Measurements from ENCODE around the gene SPAG9. TPM values are rescaled to one million over a fixed set of nuclear protein-coding genes. Genes with fewer than 3 reads are reported as not detected.

The SPAG9 gene
- total RNA-seq, 1 experiment from 2014 or later, result 144 TPM

- DNase-seq (ENCODE audit: low read depth, low spot score) (no peak), ATAC-seq (no peak)
- intact Hi-C loops (cut with micrococcal nuclease; ENCODE audit: unreplicated experiment), result loop anchor here (10.0 kb wide), 1 partner anchor 299 kb away; no protein-coding TSS in a partner anchor
- ChIA-PET POLR2A (interaction anchor here (1.1 kb wide), 1 partner anchor 126 kb away, joined by 3 read pairs; no protein-coding TSS in a partner anchor), CTCF (interaction anchor here (2.3 kb wide), 1 partner anchor 34 kb away, joined by 18 read pairs; the partner anchor contains the start of gene SPAG9)
- in situ Hi-C loops (cut with HindIII; ENCODE audit: low pct_unique_long_range_greater_than_20kb, low sequenced_read_pairs), result no loop called here
- Histone ChIP-seq H3K27me3 (ENCODE audit: control insufficient read depth, insufficient read depth, low read length) (no peaks in the 10 kb centered on the region), H3K4me3 (ENCODE audit: low read depth in 2 of 2, low read length in 2 of 2) (peak overlapping the region; percentile 91 to 99), H3K4me1 (ENCODE audit: control insufficient read depth, insufficient read depth, low read length) (peaks cover 11% of the 10 kb centered on the region; the same call in 1 of the 2 replicates), H3K9me3 (ENCODE audit: control insufficient read depth, insufficient read depth, low read depth, low read length) (no peaks in the 10 kb centered on the region), H3K27ac (ENCODE audit: low read length) (peak overlapping the region; percentile 97), H3K36me3 (ENCODE audit: control insufficient read depth, insufficient read depth, low read length) (peaks cover 30% of the 10 kb centered on the region)
- TF ChIP-seq POLR2AphosphoS5 (IDR thresholded peaks at IDR 0.05; ENCODE audit: low read depth, low read length) (no peak), SIN3A (IDR thresholded peaks at IDR 0.05; ENCODE audit: borderline replicate concordance, insufficient read depth, low read depth, low read length) (no peak), TCF7L2 (IDR thresholded peaks at IDR 0.05; ENCODE audit: low read depth, low read length) (no peak)
- TF ChIP-seq, protein P1, sequence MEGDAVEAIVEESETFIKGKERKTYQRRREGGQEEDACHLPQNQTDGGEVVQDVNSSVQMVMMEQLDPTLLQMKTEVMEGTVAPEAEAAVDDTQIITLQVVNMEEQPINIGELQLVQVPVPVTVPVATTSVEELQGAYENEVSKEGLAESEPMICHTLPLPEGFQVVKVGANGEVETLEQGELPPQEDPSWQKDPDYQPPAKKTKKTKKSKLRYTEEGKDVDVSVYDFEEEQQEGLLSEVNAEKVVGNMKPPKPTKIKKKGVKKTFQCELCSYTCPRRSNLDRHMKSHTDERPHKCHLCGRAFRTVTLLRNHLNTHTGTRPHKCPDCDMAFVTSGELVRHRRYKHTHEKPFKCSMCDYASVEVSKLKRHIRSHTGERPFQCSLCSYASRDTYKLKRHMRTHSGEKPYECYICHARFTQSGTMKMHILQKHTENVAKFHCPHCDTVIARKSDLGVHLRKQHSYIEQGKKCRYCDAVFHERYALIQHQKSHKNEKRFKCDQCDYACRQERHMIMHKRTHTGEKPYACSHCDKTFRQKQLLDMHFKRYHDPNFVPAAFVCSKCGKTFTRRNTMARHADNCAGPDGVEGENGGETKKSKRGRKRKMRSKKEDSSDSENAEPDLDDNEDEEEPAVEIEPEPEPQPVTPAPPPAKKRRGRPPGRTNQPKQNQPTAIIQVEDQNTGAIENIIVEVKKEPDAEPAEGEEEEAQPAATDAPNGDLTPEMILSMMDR (IDR thresholded peaks at IDR 0.05), result no peak
- TF ChIP-seq, protein P2, sequence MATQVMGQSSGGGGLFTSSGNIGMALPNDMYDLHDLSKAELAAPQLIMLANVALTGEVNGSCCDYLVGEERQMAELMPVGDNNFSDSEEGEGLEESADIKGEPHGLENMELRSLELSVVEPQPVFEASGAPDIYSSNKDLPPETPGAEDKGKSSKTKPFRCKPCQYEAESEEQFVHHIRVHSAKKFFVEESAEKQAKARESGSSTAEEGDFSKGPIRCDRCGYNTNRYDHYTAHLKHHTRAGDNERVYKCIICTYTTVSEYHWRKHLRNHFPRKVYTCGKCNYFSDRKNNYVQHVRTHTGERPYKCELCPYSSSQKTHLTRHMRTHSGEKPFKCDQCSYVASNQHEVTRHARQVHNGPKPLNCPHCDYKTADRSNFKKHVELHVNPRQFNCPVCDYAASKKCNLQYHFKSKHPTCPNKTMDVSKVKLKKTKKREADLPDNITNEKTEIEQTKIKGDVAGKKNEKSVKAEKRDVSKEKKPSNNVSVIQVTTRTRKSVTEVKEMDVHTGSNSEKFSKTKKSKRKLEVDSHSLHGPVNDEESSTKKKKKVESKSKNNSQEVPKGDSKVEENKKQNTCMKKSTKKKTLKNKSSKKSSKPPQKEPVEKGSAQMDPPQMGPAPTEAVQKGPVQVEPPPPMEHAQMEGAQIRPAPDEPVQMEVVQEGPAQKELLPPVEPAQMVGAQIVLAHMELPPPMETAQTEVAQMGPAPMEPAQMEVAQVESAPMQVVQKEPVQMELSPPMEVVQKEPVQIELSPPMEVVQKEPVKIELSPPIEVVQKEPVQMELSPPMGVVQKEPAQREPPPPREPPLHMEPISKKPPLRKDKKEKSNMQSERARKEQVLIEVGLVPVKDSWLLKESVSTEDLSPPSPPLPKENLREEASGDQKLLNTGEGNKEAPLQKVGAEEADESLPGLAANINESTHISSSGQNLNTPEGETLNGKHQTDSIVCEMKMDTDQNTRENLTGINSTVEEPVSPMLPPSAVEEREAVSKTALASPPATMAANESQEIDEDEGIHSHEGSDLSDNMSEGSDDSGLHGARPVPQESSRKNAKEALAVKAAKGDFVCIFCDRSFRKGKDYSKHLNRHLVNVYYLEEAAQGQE (IDR thresholded peaks at IDR 0.05; ENCODE audit: insufficient read depth in 1 of 2, low read depth in 2 of 2, low read length in 1 of 2), result no peak
- BruUV-seq (replicated peaks), result TSS peak; percentile 69
Observed at GRCh38 chr17:51154176-51154575, 33.5 kb upstream of the SPAG9 start.

GRCh38 chr17:51153210-51154072 is 32.8 kb upstream of the SPAG9 start, which contains the start of gene NME1:
TSS of gene NME1 (plus strand) at chr17:51153559. CDS start at chr17:51155655, 2,096 bp downstream.
- ChIA-PET POLR2A (interaction anchor here (0.5 to 1.5 kb wide), 2 partner anchors 11 to 33 kb away, joined by 5 to 14 read pairs; partner anchors contain the start of gene SPAG9), CTCF (interaction anchor here (0.6 to 2.3 kb wide), 7 partner anchors 10 to 200 kb away, joined by 3 to 18 read pairs (median 3); partner anchors contain the start of gene SPAG9)
- in situ Hi-C loops (cut with HindIII; ENCODE audit: low pct_unique_long_range_greater_than_20kb, low sequenced_read_pairs), result no loop called here
- H3K4me1 ChIP-seq (ENCODE audit: control insufficient read depth, insufficient read depth, low read length), result peaks cover 11% of the 10 kb centered on the region; the same call in 1 of the 2 replicates
- no TSS peak for BruUV-seq (replicated peaks)
- DNase-seq (ENCODE audit: low read depth, low spot score) (peak; percentile 95), ATAC-seq (peak; percentile 98)
- H3K9me3 ChIP-seq (ENCODE audit: control insufficient read depth, insufficient read depth, low read depth, low read length), result no peaks in the 10 kb centered on the region
- intact Hi-C loops (cut with micrococcal nuclease; ENCODE audit: unreplicated experiment), result loop anchor here (1.0 to 10.0 kb wide), 3 partner anchors 34 to 299 kb away; no protein-coding TSS in a partner anchor
- H3K27ac ChIP-seq (ENCODE audit: low read length), result peak within 1 kb of the TSS; percentile 97
- no peaks in the 10 kb centered on the region for H3K27me3 ChIP-seq (ENCODE audit: control insufficient read depth, insufficient read depth, low read length)
- peaks cover 27% of the 10 kb centered on the region for H3K36me3 ChIP-seq (ENCODE audit: control insufficient read depth, insufficient read depth, low read length)
- H3K4me3 ChIP-seq (ENCODE audit: low read depth in 2 of 2, low read length in 2 of 2), result peak within 1 kb of the TSS; percentile 91 to 99
- peak; percentile 76 for TF ChIP-seq TCF7L2 (IDR thresholded peaks at IDR 0.05; ENCODE audit: low read depth, low read length)
- TF ChIP-seq SIN3A (IDR thresholded peaks at IDR 0.05; ENCODE audit: borderline replicate concordance, insufficient read depth, low read depth, low read length), result peak; percentile 99
- TF ChIP-seq, protein P2 (IDR thresholded peaks at IDR 0.05; ENCODE audit: insufficient read depth in 1 of 2, low read depth in 2 of 2, low read length in 1 of 2), result peak in 1 of 2 experiments; percentile 69; a peak in 1 of 4 replicates
- TF ChIP-seq POLR2AphosphoS5 (IDR thresholded peaks at IDR 0.05; ENCODE audit: low read depth, low read length), result peak; percentile 98
- TF ChIP-seq, protein P1 (IDR thresholded peaks at IDR 0.05), result peak; percentile 94

Data from Panc1 (cell line).